Body of pancreas (tissue), 4 donors: ENCODE measurements around the gene PLCD4.

Experiments used
- CTCF ChIP-seq, 7 experiments: fragments of 450-650 bp in 4 of 7; fragments of 200-600 bp in 3 of 7; sonication (generic) in 3 of 7; IDR thresholded peaks; one replicate each; pipeline ENCODE4 v1.5.1; 2016 to 2019; ENCODE audit warnings: antibody characterized with exemption in 7 of 7
- POLR2A ChIP-seq, 3 donors: fragments of 450-650 bp; IDR thresholded peaks; one replicate each; pipeline ENCODE4 v1.6.1; 2016; ENCODE audit warnings: antibody characterized with exemption in 3 of 3, mild to moderate bottlenecking in 2 of 3

GRCh38 chr2:218583983-218584850, 23.5 kb upstream of the PLCD4 start:
- TF ChIP-seq CTCF (IDR thresholded peaks at IDR 0.05) (no peak), POLR2A (IDR thresholded peaks at IDR 0.05) (no peak)
